HCT116 (cell line): ENCODE data around the gene ASGR2.

Source experiments
- ELF1 ChIP-seq: IDR thresholded peaks from 2 replicates; pipeline ENCODE4 v1.6.1; 2012; ENCODE audit warnings: low read depth, borderline replicate concordance
- EZH2 ChIP-seq: fragments of 200-600 bp; sonication (generic); IDR thresholded peaks from 2 replicates; pipeline ENCODE4 v1.6.1; 2017; ENCODE audit warnings: antibody characterized with exemption, mixed run types
- MAX ChIP-seq: IDR thresholded peaks from 2 replicates; pipeline ENCODE4 v1.6.1; 2012
- POLR2A ChIP-seq: IDR thresholded peaks from 2 replicates; pipeline ENCODE4 v1.7.0; 2011; ENCODE audit warnings: borderline replicate concordance; ENCODE audit not compliant: insufficient read depth, insufficient read length; ENCODE audit errors: extremely low read depth
- POLR2AphosphoS5 ChIP-seq: IDR thresholded peaks from 2 replicates; pipeline ENCODE4 v1.6.1; 2011; ENCODE audit warnings: mild to moderate bottlenecking, low read depth, low read length, moderate library complexity
- REST ChIP-seq: IDR thresholded peaks from 2 replicates; pipeline ENCODE4 v1.6.1; 2012; ENCODE audit warnings: low read depth
- TF ChIP-seq, protein P1 (sequence below), 3 experiments: fragments of 200-600 bp in 1 of 3; sonication (generic) in 1 of 3; IDR thresholded peaks in 2 of 3; conservative IDR thresholded peaks in 1 of 3; 2 replicates each; pipeline ENCODE4 v1.5.1; 2012 to 2017; ENCODE audit warnings: low read depth in 2 of 3, low read length in 2 of 3, antibody characterized with exemption in 1 of 3, borderline replicate concordance in 1 of 3, control low read depth in 1 of 3, mild to moderate bottlenecking in 1 of 3, mixed read lengths in 1 of 3, mixed run types in 1 of 3, moderate library complexity in 1 of 3; ENCODE audit not compliant: insufficient read depth in 1 of 3

GRCh38 chr17:7124923-7125322 is 10.3 kb upstream of the ASGR2 start:
- TF ChIP-seq, protein P1, sequence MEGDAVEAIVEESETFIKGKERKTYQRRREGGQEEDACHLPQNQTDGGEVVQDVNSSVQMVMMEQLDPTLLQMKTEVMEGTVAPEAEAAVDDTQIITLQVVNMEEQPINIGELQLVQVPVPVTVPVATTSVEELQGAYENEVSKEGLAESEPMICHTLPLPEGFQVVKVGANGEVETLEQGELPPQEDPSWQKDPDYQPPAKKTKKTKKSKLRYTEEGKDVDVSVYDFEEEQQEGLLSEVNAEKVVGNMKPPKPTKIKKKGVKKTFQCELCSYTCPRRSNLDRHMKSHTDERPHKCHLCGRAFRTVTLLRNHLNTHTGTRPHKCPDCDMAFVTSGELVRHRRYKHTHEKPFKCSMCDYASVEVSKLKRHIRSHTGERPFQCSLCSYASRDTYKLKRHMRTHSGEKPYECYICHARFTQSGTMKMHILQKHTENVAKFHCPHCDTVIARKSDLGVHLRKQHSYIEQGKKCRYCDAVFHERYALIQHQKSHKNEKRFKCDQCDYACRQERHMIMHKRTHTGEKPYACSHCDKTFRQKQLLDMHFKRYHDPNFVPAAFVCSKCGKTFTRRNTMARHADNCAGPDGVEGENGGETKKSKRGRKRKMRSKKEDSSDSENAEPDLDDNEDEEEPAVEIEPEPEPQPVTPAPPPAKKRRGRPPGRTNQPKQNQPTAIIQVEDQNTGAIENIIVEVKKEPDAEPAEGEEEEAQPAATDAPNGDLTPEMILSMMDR (IDR thresholded peaks at IDR 0.05 in 2 of 3, conservative IDR thresholded peaks at IDR 0.05 in 1 of 3; ENCODE audit: borderline replicate concordance in 1 of 3, insufficient read depth in 1 of 3, low read depth in 2 of 3, low read length in 2 of 3) = no peak
- no peak for TF ChIP-seq POLR2A
- no peak for TF ChIP-seq MAX
- no peak for TF ChIP-seq REST
- TF ChIP-seq EZH2 = no peak
- TF ChIP-seq POLR2AphosphoS5 = no peak
- no peak for TF ChIP-seq ELF1
